Measurements from ENCODE around the gene SS18L1.

SS18L1 gene

GRCh38 chr20:62170536-62170935, 27.0 kb downstream of the SS18L1 start:
- Histone ChIP-seq H3K27me3 (ENCODE audit: insufficient read depth, poor library complexity, severe bottlenecking) (no peaks in the 10 kb centered on the region), H3K27ac (replicated peaks) (no peak overlapping the region), H3K4me3 (replicated peaks; ENCODE audit: insufficient read depth, low read length) (no peak overlapping the region)
- no peak for DNase-seq (ENCODE audit: low read depth in 1 of 2, low spot score in 1 of 2)
- no peak for TF ChIP-seq SPI1 (IDR thresholded peaks at IDR 0.05; ENCODE audit: borderline replicate concordance, low read depth)
- TF ChIP-seq, protein P1, sequence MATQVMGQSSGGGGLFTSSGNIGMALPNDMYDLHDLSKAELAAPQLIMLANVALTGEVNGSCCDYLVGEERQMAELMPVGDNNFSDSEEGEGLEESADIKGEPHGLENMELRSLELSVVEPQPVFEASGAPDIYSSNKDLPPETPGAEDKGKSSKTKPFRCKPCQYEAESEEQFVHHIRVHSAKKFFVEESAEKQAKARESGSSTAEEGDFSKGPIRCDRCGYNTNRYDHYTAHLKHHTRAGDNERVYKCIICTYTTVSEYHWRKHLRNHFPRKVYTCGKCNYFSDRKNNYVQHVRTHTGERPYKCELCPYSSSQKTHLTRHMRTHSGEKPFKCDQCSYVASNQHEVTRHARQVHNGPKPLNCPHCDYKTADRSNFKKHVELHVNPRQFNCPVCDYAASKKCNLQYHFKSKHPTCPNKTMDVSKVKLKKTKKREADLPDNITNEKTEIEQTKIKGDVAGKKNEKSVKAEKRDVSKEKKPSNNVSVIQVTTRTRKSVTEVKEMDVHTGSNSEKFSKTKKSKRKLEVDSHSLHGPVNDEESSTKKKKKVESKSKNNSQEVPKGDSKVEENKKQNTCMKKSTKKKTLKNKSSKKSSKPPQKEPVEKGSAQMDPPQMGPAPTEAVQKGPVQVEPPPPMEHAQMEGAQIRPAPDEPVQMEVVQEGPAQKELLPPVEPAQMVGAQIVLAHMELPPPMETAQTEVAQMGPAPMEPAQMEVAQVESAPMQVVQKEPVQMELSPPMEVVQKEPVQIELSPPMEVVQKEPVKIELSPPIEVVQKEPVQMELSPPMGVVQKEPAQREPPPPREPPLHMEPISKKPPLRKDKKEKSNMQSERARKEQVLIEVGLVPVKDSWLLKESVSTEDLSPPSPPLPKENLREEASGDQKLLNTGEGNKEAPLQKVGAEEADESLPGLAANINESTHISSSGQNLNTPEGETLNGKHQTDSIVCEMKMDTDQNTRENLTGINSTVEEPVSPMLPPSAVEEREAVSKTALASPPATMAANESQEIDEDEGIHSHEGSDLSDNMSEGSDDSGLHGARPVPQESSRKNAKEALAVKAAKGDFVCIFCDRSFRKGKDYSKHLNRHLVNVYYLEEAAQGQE (IDR thresholded peaks at IDR 0.05; ENCODE audit: insufficient replicate concordance, low read depth) = no peak
- no peak for TF ChIP-seq GABPA (IDR thresholded peaks at IDR 0.05; ENCODE audit: low read depth)

GRCh38 chr20:62171245-62171644, 27.7 kb downstream of the SS18L1 start:
- TF ChIP-seq, protein P2, sequence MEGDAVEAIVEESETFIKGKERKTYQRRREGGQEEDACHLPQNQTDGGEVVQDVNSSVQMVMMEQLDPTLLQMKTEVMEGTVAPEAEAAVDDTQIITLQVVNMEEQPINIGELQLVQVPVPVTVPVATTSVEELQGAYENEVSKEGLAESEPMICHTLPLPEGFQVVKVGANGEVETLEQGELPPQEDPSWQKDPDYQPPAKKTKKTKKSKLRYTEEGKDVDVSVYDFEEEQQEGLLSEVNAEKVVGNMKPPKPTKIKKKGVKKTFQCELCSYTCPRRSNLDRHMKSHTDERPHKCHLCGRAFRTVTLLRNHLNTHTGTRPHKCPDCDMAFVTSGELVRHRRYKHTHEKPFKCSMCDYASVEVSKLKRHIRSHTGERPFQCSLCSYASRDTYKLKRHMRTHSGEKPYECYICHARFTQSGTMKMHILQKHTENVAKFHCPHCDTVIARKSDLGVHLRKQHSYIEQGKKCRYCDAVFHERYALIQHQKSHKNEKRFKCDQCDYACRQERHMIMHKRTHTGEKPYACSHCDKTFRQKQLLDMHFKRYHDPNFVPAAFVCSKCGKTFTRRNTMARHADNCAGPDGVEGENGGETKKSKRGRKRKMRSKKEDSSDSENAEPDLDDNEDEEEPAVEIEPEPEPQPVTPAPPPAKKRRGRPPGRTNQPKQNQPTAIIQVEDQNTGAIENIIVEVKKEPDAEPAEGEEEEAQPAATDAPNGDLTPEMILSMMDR (IDR thresholded peaks at IDR 0.05; ENCODE audit: insufficient read depth, low read length) = no peak
- TF ChIP-seq GABPA (IDR thresholded peaks at IDR 0.05; ENCODE audit: low read depth) (no peak), POLR2AphosphoS5 (IDR thresholded peaks at IDR 0.05; ENCODE audit: low read depth) (no peak), SPI1 (IDR thresholded peaks at IDR 0.05; ENCODE audit: borderline replicate concordance, low read depth) (no peak)
- TF ChIP-seq, protein P1 (IDR thresholded peaks at IDR 0.05; ENCODE audit: insufficient replicate concordance, low read depth) = no peak
- no peaks in the 10 kb centered on the region for H3K27me3 ChIP-seq (ENCODE audit: insufficient read depth, poor library complexity, severe bottlenecking)
- DNase-seq (ENCODE audit: low read depth in 1 of 2, low spot score in 1 of 2) = no peak
- no peak overlapping the region for H3K4me3 ChIP-seq (replicated peaks; ENCODE audit: insufficient read depth, low read length)
- no peak overlapping the region for H3K27ac ChIP-seq (replicated peaks)

GRCh38 chr20:62172666-62173065, 29.1 kb downstream of the SS18L1 start:
- Histone ChIP-seq H3K4me3 (replicated peaks; ENCODE audit: insufficient read depth, low read length) (no peak overlapping the region), H3K27me3 (ENCODE audit: insufficient read depth, poor library complexity, severe bottlenecking) (no peaks in the 10 kb centered on the region), H3K27ac (replicated peaks) (no peak overlapping the region)
- TF ChIP-seq GABPA (IDR thresholded peaks at IDR 0.05; ENCODE audit: low read depth) (no peak), POLR2AphosphoS5 (IDR thresholded peaks at IDR 0.05; ENCODE audit: low read depth) (no peak), SPI1 (IDR thresholded peaks at IDR 0.05; ENCODE audit: borderline replicate concordance, low read depth) (no peak)
- TF ChIP-seq, protein P2 (IDR thresholded peaks at IDR 0.05; ENCODE audit: insufficient read depth, low read length) = no peak
- TF ChIP-seq, protein P1 (IDR thresholded peaks at IDR 0.05; ENCODE audit: insufficient replicate concordance, low read depth) = no peak
- DNase-seq (ENCODE audit: low read depth in 1 of 2, low spot score in 1 of 2) = no peak
